NCI-H446 treated with DMSO at 0.1 percent for 48 hours (cell line): ENCODE data around the gene MACROD2.

ENCODE experiments used
- DNase-seq: peaks from one replicate; lab custom pipeline; 2025; lab: John Stamatoyannopoulos, UW

MACROD2 gene

DNA sequence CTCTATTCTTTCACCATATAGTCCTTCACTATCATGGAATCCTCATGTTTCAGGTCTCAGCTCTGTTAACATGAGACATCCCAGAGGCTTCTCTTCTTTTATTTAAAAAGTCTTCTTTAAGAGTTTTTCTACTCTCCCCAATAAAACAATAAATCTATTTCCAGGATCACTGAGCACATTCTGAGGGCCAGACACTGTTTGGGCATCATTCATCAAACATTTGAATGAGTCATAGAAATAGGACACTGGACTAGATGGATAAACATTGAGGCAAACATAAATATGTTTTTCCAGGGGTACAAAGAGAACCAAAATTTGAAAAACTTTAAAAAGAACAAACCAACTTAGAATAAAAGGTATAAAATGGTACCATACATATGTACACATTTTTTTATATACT, 2023.6 kb downstream of the MACROD2 start:
- DNase-seq, result no peak

DNA sequence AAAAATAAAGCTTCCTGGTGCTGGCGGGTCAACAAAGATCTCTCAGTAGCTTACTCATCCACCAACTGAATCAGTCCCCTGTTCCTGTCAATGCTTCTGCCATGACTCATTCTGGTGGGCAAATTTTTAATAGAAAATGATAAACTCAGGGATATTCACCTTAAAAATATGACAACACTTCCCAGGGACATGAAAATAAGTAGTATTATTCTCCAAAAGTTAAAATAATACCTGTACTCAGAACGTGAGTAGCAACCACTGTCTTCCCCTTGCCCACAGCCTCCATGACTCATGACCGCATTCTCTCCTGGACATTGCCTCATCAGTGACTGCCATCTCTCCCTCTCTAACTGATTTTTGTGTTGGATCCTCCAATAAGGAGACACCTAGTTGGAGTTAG, 2025.7 kb downstream of the MACROD2 start:
- DNase-seq, result no peak

DNA sequence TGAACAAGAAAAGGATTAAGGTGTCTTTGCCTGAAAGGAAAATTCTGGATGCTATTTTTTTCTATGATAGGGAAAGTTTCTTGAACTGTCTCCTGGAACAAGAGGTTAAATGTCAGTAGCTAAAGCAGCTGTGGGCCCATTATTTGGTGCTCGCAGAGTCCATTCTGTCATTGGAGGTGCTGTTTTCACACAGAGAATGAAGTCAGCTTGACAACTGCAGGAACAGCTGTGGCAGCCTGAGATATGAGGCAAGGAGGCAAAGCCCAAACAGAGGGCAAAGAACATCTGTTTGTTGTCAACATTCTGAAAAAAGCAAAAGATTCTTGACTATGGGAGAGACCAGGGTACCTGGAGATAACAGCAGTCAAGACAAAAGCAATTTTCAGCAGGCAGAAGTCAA, 2029.8 kb downstream of the MACROD2 start:
- DNase-seq, result no peak

DNA sequence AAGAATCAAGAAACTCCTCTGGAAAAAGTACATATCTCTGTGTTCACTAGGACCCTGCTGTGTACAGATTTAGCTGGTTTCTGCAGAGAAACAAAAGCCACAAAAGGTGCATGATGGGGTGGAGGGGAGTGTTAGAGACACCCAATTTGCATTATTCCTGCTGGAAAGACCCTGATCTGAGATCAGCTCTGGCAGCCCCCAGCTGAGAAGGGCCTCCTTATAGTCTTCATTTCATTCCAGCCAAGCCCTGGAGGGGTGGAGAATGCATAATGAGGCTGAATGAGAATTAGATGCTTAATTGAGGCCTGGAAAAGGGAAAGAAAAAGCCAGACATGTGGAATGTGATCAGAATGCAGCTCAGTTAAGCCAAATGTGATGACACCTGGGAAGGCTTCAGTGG, 2032.4 kb downstream of the MACROD2 start:
- DNase-seq, result no peak

DNA sequence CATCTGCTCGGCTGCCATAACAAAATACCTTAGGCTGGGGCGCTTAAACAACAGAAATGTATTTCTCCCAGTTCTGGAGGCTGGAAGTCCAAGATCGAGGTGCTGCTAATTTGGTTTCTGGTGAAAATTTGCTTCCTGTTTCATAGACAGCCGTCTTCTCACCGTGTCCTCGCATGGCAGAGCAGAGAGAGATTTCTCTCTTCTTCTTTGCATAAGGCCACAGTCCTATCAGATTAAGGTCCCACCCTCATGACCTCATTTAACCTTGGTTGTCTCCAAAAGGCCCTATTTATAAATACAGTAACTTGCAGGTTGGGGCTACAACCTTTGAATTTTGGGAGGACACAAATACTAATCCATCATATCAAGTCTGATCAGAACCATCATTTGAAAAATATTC, 2033.6 kb downstream of the MACROD2 start:
- no peak for DNase-seq

DNA sequence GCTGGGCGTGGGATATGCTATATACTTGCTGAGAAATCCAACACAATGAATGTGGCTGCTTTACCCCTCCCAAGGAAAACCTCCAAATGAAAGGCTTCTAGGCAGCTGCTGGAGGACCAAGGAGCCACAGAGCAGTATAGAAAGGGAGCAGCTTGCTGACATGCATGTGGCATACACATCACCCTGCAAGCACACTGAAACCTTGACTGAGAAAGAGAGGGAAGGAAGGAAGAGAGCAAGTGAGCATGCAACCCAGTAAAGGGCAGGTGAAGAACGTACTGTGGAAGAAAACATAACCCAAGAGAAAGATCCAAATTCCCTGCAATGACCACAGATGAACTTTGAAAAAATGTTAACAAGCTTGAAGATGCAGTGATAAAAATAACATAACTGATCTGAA, 2034.9 kb downstream of the MACROD2 start:
- DNase-seq, result no peak

- no peak for DNase-seq
These were observed 2040.3 kb downstream of the MACROD2 start for GRCh38 chr20:16035576-16035975.

DNA sequence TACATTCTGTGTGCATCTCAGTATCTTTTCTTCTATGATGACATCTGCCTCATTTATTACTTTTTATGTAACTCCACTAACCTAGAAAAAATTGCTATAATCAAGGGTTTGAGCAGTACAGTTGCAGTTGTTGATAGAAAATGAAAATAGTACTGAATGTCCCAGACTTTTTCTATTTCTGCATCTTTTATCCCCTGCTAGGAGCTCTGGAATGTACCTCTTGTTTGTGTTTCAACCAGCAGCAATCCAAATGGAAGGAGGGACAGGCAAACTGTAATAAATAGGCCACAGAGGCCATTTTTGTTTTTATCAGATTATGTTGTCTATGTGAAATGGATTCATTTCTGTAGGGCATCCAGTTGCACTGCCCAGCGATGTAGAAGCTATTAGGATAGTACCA, 2041.0 kb downstream of the MACROD2 start:
- no peak for DNase-seq

- no peak for DNase-seq
These were observed 2045.4 kb downstream of the MACROD2 start for GRCh38 chr20:16040742-16041141.

DNA sequence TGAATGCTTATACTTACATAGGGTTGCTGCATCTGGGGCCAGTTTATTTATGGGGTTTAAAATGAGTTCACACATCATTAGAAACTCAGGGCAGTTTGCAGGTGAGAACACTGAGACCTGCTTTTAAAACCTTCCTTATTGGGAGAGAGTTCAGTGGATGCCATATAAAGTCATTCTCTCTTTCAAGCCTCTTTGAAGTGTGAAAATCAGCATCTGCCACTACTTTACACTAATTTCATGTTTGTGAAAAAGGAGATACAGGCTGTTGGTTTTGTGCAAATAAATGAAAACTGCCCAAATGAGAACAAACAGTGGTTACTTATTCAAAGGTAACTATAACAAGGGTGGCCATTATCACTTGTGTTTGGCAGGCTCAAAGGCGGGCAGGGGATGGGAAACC, 2047.4 kb downstream of the MACROD2 start:
- DNase-seq, result no peak

- DNase-seq, result no peak
These were observed 2048.6 kb downstream of the MACROD2 start for GRCh38 chr20:16043931-16044330.

DNA sequence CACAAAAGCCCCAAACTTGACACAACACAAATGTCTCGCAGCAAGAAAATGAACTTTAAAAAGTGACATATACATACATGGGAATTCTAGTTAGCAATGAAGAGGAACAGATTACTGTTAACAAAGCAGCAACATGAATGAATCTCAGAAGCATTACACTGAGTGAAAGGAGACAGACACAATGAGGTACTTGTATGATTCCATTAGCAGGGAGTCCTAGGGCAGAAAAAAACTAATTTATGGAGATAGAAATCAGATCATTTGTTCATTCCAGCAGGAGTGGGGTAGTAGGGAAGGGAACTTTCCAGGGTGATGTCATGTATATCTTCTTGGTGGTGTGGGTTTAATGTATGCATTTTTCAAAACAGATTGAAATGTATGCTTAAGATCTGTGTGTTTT, 2053.6 kb downstream of the MACROD2 start:
- DNase-seq, result no peak

DNA sequence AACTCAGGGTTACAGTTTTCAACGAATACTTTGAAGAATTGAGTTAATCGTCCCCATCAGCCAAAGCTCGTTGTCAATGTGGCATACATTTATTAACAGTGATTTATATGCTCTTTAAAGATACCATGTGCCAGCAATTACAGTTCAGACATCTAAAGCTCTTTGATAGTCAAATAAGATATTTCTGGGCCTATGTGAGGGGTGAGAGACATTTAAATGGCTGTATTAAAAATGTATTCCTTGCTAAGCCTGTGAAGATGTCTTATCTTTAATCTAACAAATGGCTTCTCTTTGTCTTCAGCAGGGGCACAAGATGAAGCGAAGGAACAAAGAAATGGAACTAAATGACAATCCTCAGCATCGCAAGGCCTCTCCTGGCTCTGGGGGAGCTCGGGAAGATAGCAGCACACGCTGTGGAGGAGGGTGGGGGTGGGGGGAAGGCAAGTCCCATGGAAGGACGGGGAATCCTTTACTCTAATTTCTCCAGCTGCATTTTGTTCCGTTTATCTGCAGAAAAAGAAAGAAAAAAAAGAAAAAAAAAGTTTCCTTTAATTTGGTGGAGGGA, 2054.3 kb downstream of the MACROD2 start:
- DNase-seq, result no peak

- DNase-seq, result no peak
These were observed 2055.1 kb downstream of the MACROD2 start for GRCh38 chr20:16050366-16050765.

- DNase-seq, result no peak
These were observed 2056.7 kb downstream of the MACROD2 start for GRCh38 chr20:16051968-16052367.

GRCh38 chr20:16052456-16052855, 2057.1 kb downstream of the MACROD2 start:
- no peak for DNase-seq

GRCh38 chr20:16054985-16055384, 2059.7 kb downstream of the MACROD2 start:
- no peak for DNase-seq

DNA sequence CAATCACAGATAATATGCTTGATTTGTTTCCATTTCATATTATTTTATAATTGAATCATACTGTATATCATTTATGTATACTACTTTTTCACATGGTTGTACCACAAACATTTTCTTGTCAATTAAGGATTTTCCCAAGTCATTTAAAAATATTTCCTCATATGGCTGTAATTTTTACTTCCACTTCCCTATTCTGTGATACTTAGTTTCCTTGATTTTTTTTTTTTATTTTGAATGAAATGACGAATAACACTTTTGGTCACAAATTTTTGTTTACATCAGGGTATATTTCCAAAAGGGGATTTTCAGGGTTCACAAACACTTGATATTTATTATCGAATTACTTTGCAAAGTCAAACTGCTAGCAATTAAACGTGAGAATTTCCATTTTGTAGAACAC, 2062.3 kb downstream of the MACROD2 start:
- DNase-seq, result no peak

- DNase-seq, result no peak
These were observed 2063.0 kb downstream of the MACROD2 start for GRCh38 chr20:16058268-16058667.

- no peak for DNase-seq
These were observed 2064.5 kb downstream of the MACROD2 start for GRCh38 chr20:16059841-16060240.

DNA sequence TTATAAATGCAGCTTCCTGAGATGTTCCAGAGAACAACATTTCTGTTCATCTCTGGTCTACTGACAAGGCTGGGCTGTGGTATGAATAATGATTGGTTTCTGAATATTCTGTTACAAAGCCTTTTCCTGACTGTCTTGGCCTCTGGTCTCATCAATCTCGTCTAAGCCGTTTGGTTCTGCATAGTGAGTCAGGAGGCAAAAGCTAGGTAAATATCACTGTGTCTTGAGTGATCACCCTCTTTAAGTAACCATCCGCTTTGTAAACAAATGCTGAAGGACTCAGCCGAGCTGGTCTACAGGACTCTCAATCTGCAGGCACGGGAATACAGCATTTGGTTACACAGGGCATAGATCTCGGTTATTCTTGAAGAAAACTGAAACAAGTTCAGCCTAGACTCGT, 2066.0 kb downstream of the MACROD2 start:
- DNase-seq, result no peak

DNA sequence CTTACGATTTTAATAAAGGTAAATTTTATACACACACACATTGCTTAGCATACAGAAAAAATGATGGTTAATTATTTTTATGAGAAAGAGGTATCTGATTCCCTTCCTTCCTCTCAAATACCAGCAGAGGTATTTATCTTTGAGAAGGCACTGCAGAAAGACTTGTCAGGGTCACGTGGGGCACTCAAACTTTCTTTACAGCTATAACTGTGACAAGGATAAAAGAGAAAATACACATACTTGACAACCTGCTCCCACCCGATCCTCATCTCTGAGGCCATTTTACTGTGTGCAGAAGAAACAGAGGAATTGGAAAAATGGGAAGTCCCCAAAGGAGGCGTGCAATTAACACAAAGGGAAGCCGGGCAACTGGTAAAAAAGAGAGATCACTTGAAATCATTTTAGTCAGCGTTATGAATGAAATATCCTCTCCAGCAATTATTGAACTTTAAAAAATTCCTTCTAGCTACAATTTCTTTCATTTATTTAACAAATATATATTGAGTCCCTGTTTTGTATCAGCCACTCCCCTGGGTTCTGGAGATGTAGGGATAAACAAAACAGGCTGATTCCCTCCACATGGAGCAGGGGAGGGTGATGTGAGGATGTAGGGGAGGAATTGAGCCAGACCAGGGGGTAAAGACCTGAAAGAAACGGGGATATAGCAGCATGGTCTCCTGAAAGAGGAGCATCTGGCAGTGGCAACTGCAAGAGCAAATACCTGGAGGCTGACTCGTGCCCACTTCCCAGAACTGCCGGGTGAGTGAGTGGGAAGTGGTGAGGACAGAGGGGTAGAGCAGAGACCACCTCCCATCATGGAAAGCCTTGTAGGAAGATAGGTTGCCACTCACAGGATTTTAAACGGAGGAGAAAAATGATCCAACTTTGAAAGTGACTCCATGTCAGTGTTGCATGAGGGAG, 2067.6 kb downstream of the MACROD2 start:
- DNase-seq, result no peak

- DNase-seq, result no peak
These were observed 2068.6 kb downstream of the MACROD2 start for GRCh38 chr20:16063881-16064280.
